Heart left ventricle (tissue), 16 donors: ENCODE results near the gene CACNB4. TPM values are rescaled to one million over a fixed set of nuclear protein-coding genes. Genes with fewer than 3 reads are reported as not detected.
A peak's percentile ranks its signal among the peaks of the same experiment; 100 is the strongest.

ENCODE experiments used
- ATAC-seq, 4 donors: fragments of 200-7000 bp; cut with Tn5 transposase; one replicate each; pipeline ENCODE4 v1.9.1; 2020 to 2022; ENCODE audit warnings: moderate library complexity in 4 of 4, mild to moderate bottlenecking in 3 of 4, moderate number of reproducible peaks in 1 of 4
- DNase-seq, 5 donors: peaks; one replicate each; pipeline ENCODE4 v3.0.0-alpha.2; 2020
- H3K27ac ChIP-seq, 12 donors: fragments of 200-600 bp; sonication (generic) in 4 of 12; one replicate each; pipeline versions ENCODE4 v1.5.0 to v1.8.0; 2016 to 2022; ENCODE audit warnings: mild to moderate bottlenecking in 2 of 12
- H3K27me3 ChIP-seq, 9 donors: fragments of 200-600 bp; sonication (generic) in 2 of 9; one replicate each; pipeline versions ENCODE4 v1.5.1 to v1.8.0; 2016 to 2022; ENCODE audit warnings: mild to moderate bottlenecking in 3 of 9
- H3K36me3 ChIP-seq, 9 donors: fragments of 200-600 bp; sonication (generic) in 2 of 9; one replicate each; pipeline versions ENCODE4 v1.5.0 to v1.8.0; 2018 to 2022; ENCODE audit warnings: mild to moderate bottlenecking in 2 of 9
- H3K4me1 ChIP-seq, 12 donors: fragments of 200-600 bp; sonication (generic) in 4 of 12; one replicate each; pipeline versions ENCODE4 v1.5.0 to v1.8.0; 2016 to 2022; ENCODE audit warnings: mild to moderate bottlenecking in 3 of 12
- H3K4me3 ChIP-seq, 12 donors: fragments of 200-600 bp; sonication (generic) in 4 of 12; one replicate each; pipeline versions ENCODE4 v1.5.0 to v1.8.0; 2017 to 2022; ENCODE audit warnings: mild to moderate bottlenecking in 9 of 12, moderate library complexity in 4 of 12
- H3K9me3 ChIP-seq, 12 donors: fragments of 200-600 bp; sonication (generic) in 4 of 12; one replicate each; pipeline versions ENCODE4 v1.5.0 to v1.8.0; 2016 to 2022; ENCODE audit warnings: mild to moderate bottlenecking in 1 of 12
- CTCF ChIP-seq, 12 donors: fragments of 200-600 bp; sonication (generic) in 4 of 12; IDR thresholded peaks; one replicate each; pipeline versions ENCODE4 v1.5.0 to v1.8.0; 2018 to 2022; ENCODE audit warnings: antibody characterized with exemption in 12 of 12, mild to moderate bottlenecking in 5 of 12
- POLR2A ChIP-seq, 2 donors: fragments of 450-650 bp; IDR thresholded peaks; one replicate each; pipeline ENCODE4 v1.6.1; 2017; ENCODE audit warnings: antibody characterized with exemption in 2 of 2, mild to moderate bottlenecking in 2 of 2, moderate library complexity in 2 of 2
- WGBS, 4 donors: extraction: QIAGEN DNeasy Blood & Tissue Kit in 2 of 4; methylation state at CpG; one replicate each; pipeline versions ENCODE4 v1.1.5 to v1.1.7; 2013 to 2018; 5-methylcytosine and 5-hydroxymethylcytosine counted together
- intact Hi-C, 10 donors: fragments of 100-400 bp; cut with DNase I; formaldehyde crosslinking; loops; one replicate each; pipeline versions ENCODE4 v1.11.1 to v1.14.2; 2022
- polyA plus RNA-seq, 2 donors: library from polyadenylated mRNA; stranded (reverse); fragments of 200-250 nt; gene quantifications; one replicate each; pipeline ENCODE4 v1.2.3, GENCODE V29; 2013
- total RNA-seq, 9 donors: library from RNA; depleted of rRNA in 2 of 9; stranded (reverse); fragments of >200 nt in 2 of 9; fragmentation: NEBNext Ultra II Directional in 3 of 9; extraction: Animal tissue kit (Norgen Biotek cat#: 25700) in 3 of 9; gene quantifications; one replicate each; pipeline versions ENCODE4 v1.1.0 to v1.2.4, GENCODE V29; 2016 to 2023
- donor health status: ischemic (EF 13 %, LVEDD 7.1; RV severe dilation, severe dysfunction).
- donor health status: healthy with polysubstance abuse.
- donor health status: DM: no; HTN: yes; CAD: no.
- donor health status: DM: no; HTN: no; CAD: no.
- donor health status: ischemic (EF 25% LVEDD 6.9; RV normal size, moderate dysfunction).
- donor health status: ischemic (EF 25% LVEDD 5.7; RV mildly dilated, moderate dysfunction).
- donor health status: healthy.
- donor health status: DM: yes; HTN: yes; CAD: no.
- donor health status: ischemic (EF 35%, LVEDD 5.7; RV mildly dilated, moderate dysfunction).
- donor health status: nonischemic (EF 11% LVEDD 7.7; RV severe dilation, severe dysfunction).
- donor health status: DM: yes; HTN: yes; CAD: no.
- donor health status: PGD.
- donor health status: ischemic (EF 29% LVEDD 5.4; RV normal size, mild dysfunction).
- donor health status: nonischemic (EF 23%, LVEDD 6.1; RV moderate dilation, normal function).

The CACNB4 gene
- total and polyA plus RNA-seq, 11 donors: 0.03 to 1.5 (median 0.39) TPM

GRCh38 chr2:152089238-152089637, 9.6 kb downstream of the CACNB4 start:
- WGBS, 4 donors: 69 to 81% (median 75%) methylated on average over 2 of the region's 2 CpGs

DNA sequence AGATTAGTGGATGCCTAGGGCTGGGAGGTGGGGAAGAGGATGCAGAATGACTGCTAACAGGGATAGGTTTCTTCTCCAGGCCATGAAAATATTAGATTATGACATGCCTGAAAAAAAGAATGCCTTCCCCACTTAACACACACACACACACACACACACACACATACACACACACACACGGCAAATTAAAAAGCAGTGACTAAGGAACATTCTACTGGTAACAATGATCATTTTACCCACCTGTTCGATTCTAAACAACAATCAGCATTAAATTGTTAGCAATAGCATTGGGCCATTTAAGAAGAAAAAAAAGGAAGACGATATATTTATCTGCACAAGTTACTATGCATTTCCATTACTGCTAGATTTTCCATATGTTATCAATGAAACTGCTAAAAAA, 10.8 kb downstream of the CACNB4 start:
- no peaks in the 10 kb centered on the region for H3K9me3 ChIP-seq
- ATAC-seq (no peak), DNase-seq (no peak)
- TF ChIP-seq CTCF (IDR thresholded peaks at IDR 0.05): no peak
- TF ChIP-seq POLR2A (IDR thresholded peaks at IDR 0.05): no peak
- no peaks in the 10 kb centered on the region for H3K36me3 ChIP-seq
- intact Hi-C loops: no loop called here
- no peak overlapping the region for H3K4me3 ChIP-seq
- H3K27me3 ChIP-seq: no peaks in the 10 kb centered on the region
- WGBS, 4 donors: 82 to 84% (median 83%) methylated on average over 3 of the region's 3 CpGs
- H3K4me1 ChIP-seq: peaks cover 0 to 15% (median 0%) of the 10 kb centered on the region in 12 donors
- H3K27ac ChIP-seq: no peak overlapping the region

More at GRCh38 chr2:152089238-152089637, 9.6 kb downstream of the CACNB4 start:
- ATAC-seq (peak in 1 of 4 donors; percentile 42), DNase-seq (no peak)
- H3K9me3 ChIP-seq: no peaks in the 10 kb centered on the region
- no peaks in the 10 kb centered on the region for H3K27me3 ChIP-seq
- no peak overlapping the region for H3K27ac ChIP-seq
- H3K36me3 ChIP-seq: no peaks in the 10 kb centered on the region
- TF ChIP-seq POLR2A (IDR thresholded peaks at IDR 0.05) (no peak), CTCF (IDR thresholded peaks at IDR 0.05) (no peak)
- intact Hi-C loops: no loop called here
- no peak overlapping the region for H3K4me3 ChIP-seq
- H3K4me1 ChIP-seq: peaks cover 0 to 15% (median 0%) of the 10 kb centered on the region in 12 donors

GRCh38 chr2:152086231-152086630, 12.6 kb downstream of the CACNB4 start:
- Histone ChIP-seq H3K36me3 (no peaks in the 10 kb centered on the region), H3K4me1 (peaks cover 0 to 15% (median 0%) of the 10 kb centered on the region in 12 donors), H3K9me3 (no peaks in the 10 kb centered on the region), H3K27ac (no peak overlapping the region), H3K27me3 (no peaks in the 10 kb centered on the region), H3K4me3 (no peak overlapping the region)
- intact Hi-C loops: no loop called here
- no peak for ATAC-seq
- DNase-seq: no peak
- no peak for TF ChIP-seq CTCF (IDR thresholded peaks at IDR 0.05)
- TF ChIP-seq POLR2A (IDR thresholded peaks at IDR 0.05): no peak
- WGBS, 4 donors: 94 to 100% (median 97%) methylated on average over 2 of the region's 2 CpGs

- Histone ChIP-seq H3K4me1 (peaks cover 0 to 4% (median 0%) of the 10 kb centered on the region in 12 donors), H3K27ac (no peak overlapping the region), H3K36me3 (no peaks in the 10 kb centered on the region), H3K4me3 (no peak overlapping the region), H3K27me3 (no peaks in the 10 kb centered on the region), H3K9me3 (no peaks in the 10 kb centered on the region)
- DNase-seq (no peak), ATAC-seq (no peak)
- intact Hi-C loops: no loop called here
- TF ChIP-seq POLR2A (IDR thresholded peaks at IDR 0.05) (no peak), CTCF (IDR thresholded peaks at IDR 0.05) (no peak)
- 88 to 92% (median 91%) methylated on average over 6 of the region's 6 CpGs for WGBS, 4 donors
Measured at GRCh38 chr2:152084076-152084475, 14.8 kb downstream of the CACNB4 start.
